HepG2 (cell line): ENCODE data around the gene PLXDC2. TPM values are rescaled to one million over a fixed set of nuclear protein-coding genes. Genes with fewer than 3 reads are reported as not detected.

Experiments
- ATAC-seq: fragments of 200-7000 bp; cut with Tn5 transposase; 3 replicates; pipeline ENCODE4 v1.9.1; 2020; ENCODE audit warnings: mild to moderate bottlenecking, moderate library complexity
- BruUV-seq: library from RNA; stranded (reverse); fragments of 400-500 nt; replicated peaks from 2 replicates; lab custom pipeline; 2021; lab: Mats Ljungman, UMichigan
- CTCF ChIA-PET: fragments of 300-600 bp; formaldehyde crosslinking; extraction: SDS; loops from one replicate; lab custom pipeline; 2021; ENCODE audit warnings: low total read pairs, inconsistent platforms, low intra/inter-chr PET ratio; lab: Yijun Ruan, JAX
- POLR2A ChIA-PET: fragments of 350-600 bp; sonication (Branson Sonifier 250); formaldehyde crosslinking; loops from one replicate; lab custom pipeline; 2020; ENCODE audit warnings: antibody characterized with exemption, inconsistent platforms; lab: Yijun Ruan, JAX
- DNase-seq: peaks from one replicate; pipeline ENCODE4 v3.0.0-alpha.2; 2015; ENCODE audit warnings: low spot score
- FAIRE-seq: peaks from 3 replicates; lab custom pipeline; 2011; peaks lifted over from hg19 to GRCh38; lab: Jason Lieb, UNC
- H2AFZ ChIP-seq: one replicate; pipeline ENCODE4 v1.6.1; 2011; ENCODE audit warnings: low read length, inconsistent platforms
- H3K27ac ChIP-seq: fragments of 300-600 bp; 3 replicates; pipeline ENCODE4 v1.8.0; 2011; ENCODE audit warnings: mixed run types, mild to moderate bottlenecking, mixed read lengths, low read length, inconsistent platforms; ENCODE audit not compliant: insufficient read depth; ENCODE audit errors: extremely low read length
- H3K27me3 ChIP-seq, 2 experiments: fragments of 200-600 bp in 1 of 2; 2 replicates in 1 of 2; 3 replicates in 1 of 2; pipeline versions ENCODE4 v1.6.0 to v1.8.0; 2011; ENCODE audit warnings: low read length in 2 of 2, mild to moderate bottlenecking in 2 of 2, moderate library complexity in 2 of 2, inconsistent platforms in 1 of 2; ENCODE audit not compliant: insufficient read depth in 2 of 2, control insufficient read depth in 1 of 2
- H3K36me3 ChIP-seq, 2 experiments: fragments of 200-600 bp in 1 of 2; replicated peaks in 1 of 2; 2 replicates in 1 of 2; 3 replicates in 1 of 2; pipeline versions ENCODE4 v1.5.1 to v1.8.0; 2011; ENCODE audit warnings: low read length in 2 of 2, inconsistent platforms in 1 of 2; ENCODE audit not compliant: insufficient read depth in 2 of 2, control insufficient read depth in 1 of 2
- H3K4me1 ChIP-seq: 2 replicates; pipeline ENCODE4 v1.5.1; 2012; ENCODE audit warnings: low read length, inconsistent platforms; ENCODE audit not compliant: insufficient read depth
- H3K4me2 ChIP-seq: 2 replicates; pipeline ENCODE4 v1.6.0; 2011; ENCODE audit warnings: low read depth, low read length, inconsistent platforms
- H3K4me3 ChIP-seq, 3 experiments: fragments of 200-600 bp in 1 of 3; sonication (generic), shearing (Covaris generic) in 1 of 3; replicated peaks in 1 of 3; 2 replicates each; pipeline ENCODE4 v1.5.1; 2011 to 2016; ENCODE audit warnings: low read length in 3 of 3, inconsistent platforms in 2 of 3, low read depth in 2 of 3, mild to moderate bottlenecking in 2 of 3, control low read depth in 1 of 3, mixed read lengths in 1 of 3; ENCODE audit not compliant: insufficient read depth in 1 of 3
- H3K79me2 ChIP-seq: one replicate; pipeline ENCODE4 v1.6.1; 2011; ENCODE audit warnings: low read length, inconsistent platforms; ENCODE audit not compliant: insufficient read depth
- H3K9ac ChIP-seq: 2 replicates; pipeline ENCODE4 v1.6.0; 2011; ENCODE audit warnings: mild to moderate bottlenecking, low read depth, low read length, inconsistent platforms; ENCODE audit not compliant: insufficient read depth
- H3K9me3 ChIP-seq: 2 replicates; pipeline ENCODE4 v1.5.1; 2012; ENCODE audit warnings: mild to moderate bottlenecking, low read length
- H4K20me1 ChIP-seq: 2 replicates; pipeline ENCODE4 v1.6.0; 2011; ENCODE audit warnings: inconsistent platforms, mild to moderate bottlenecking, low read length, moderate library complexity; ENCODE audit not compliant: insufficient read depth
- BCL6 ChIP-seq: IDR thresholded peaks from 2 replicates; pipeline ENCODE4 v1.6.1; 2016; ENCODE audit warnings: missing genetic modification reagents, missing compliant biosample characterization
- ELK4 ChIP-seq: sonication (generic); formaldehyde crosslinking; IDR thresholded peaks from 2 replicates; pipeline ENCODE4 v1.9.0; 2021; ENCODE audit warnings: missing genetic modification reagents, borderline replicate concordance
- FIP1L1 ChIP-seq: fragments of 200-400 bp; formaldehyde crosslinking; IDR thresholded peaks from 2 replicates; pipeline ENCODE4 v1.6.1; 2018; ENCODE audit warnings: low read depth, mild to moderate bottlenecking, low read length, moderate library complexity, borderline replicate concordance; ENCODE audit not compliant: insufficient read depth
- HOXD1 ChIP-seq: sonication (generic); formaldehyde crosslinking; IDR thresholded peaks from 2 replicates; pipeline ENCODE4 v1.5.0; 2020; ENCODE audit warnings: missing genetic modification reagents
- IRF9 ChIP-seq: sonication (generic); formaldehyde crosslinking; IDR thresholded peaks from 2 replicates; pipeline ENCODE4 v1.8.0; 2022; ENCODE audit warnings: missing genetic modification reagents, mild to moderate bottlenecking, borderline replicate concordance
- NAIF1 ChIP-seq: sonication (generic); formaldehyde crosslinking; IDR thresholded peaks from 2 replicates; pipeline ENCODE4 v1.5.0; 2020; ENCODE audit warnings: mild to moderate bottlenecking, missing genetic modification reagents, borderline replicate concordance
- PHB2 ChIP-seq: fragments of 450-650 bp; IDR thresholded peaks from 2 replicates; pipeline ENCODE4 v1.6.1; 2018; ENCODE audit not compliant: partially characterized antibody
- ZBTB20 ChIP-seq: sonication (generic); formaldehyde crosslinking; IDR thresholded peaks from 2 replicates; pipeline ENCODE4 v1.8.1; 2023; ENCODE audit warnings: missing genetic modification reagents, low read depth, mild to moderate bottlenecking, borderline replicate concordance
- ZNF720 ChIP-seq: sonication (generic); formaldehyde crosslinking; IDR thresholded peaks from 2 replicates; pipeline ENCODE4 v1.4.0; 2020; ENCODE audit warnings: missing genetic modification reagents
- ZNF800 ChIP-seq: sonication (generic); formaldehyde crosslinking; IDR thresholded peaks from 2 replicates; pipeline ENCODE4 v1.4.0; 2020; ENCODE audit warnings: missing genetic modification reagents
- ZSCAN20 ChIP-seq: sonication (generic); formaldehyde crosslinking; IDR thresholded peaks from 2 replicates; pipeline ENCODE4 v1.4.0; 2020; ENCODE audit warnings: missing genetic modification reagents, mild to moderate bottlenecking, borderline replicate concordance
- WGBS: methylation state at CpG from one replicate; pipeline ENCODE4 v1.1.6; 2017; ENCODE audit warnings: low lambda C conversion rate; 5-methylcytosine and 5-hydroxymethylcytosine counted together
- in situ Hi-C: cut with HindIII; loops from 2 replicates; pipeline ENCODE4 v1.10.0; 2017; ENCODE audit warnings: low pct_unique_long_range_greater_than_20kb; ENCODE audit not compliant: extremely low pct_ligation_motif_present
- intact Hi-C: fragments of 100-400 bp; cut with micrococcal nuclease; formaldehyde crosslinking; loops from one replicate; pipeline ENCODE4 v1.10.0; 2022; ENCODE audit not compliant: unreplicated experiment
- polyA plus RNA-seq, 8 experiments: library from polyadenylated mRNA; depleted of rRNA in 3 of 8; stranded (reverse) in 7 of 8; unstranded in 1 of 8; fragments of >200 nt; fragmentation: Illumina TruSeq in 4 of 8; extraction: Trizol in 4 of 8; gene quantifications; 2 replicates each; pipeline versions ENCODE4 v1.2.1 to v1.2.3, GENCODE V29; 2011 to 2016; ENCODE audit warnings: low read depth in 4 of 8, missing spikeins in 1 of 8, mixed read lengths in 1 of 8; ENCODE audit not compliant: insufficient read depth in 1 of 8
- total RNA-seq, 5 experiments: library from RNA; depleted of rRNA; stranded (reverse); fragments of >200 nt; fragmentation: Illumina TruSeq; extraction: Trizol; gene quantifications; 2 replicates each; pipeline ENCODE4 v1.2.3, GENCODE V29; 2016; ENCODE audit warnings: low read depth in 1 of 5
- TF ChIP-seq, protein P1 (sequence below): sonication (generic); formaldehyde crosslinking; IDR thresholded peaks from 2 replicates; pipeline ENCODE4 v1.4.0; 2020; ENCODE audit warnings: mild to moderate bottlenecking, missing genetic modification reagents
- TF ChIP-seq, protein P2 (sequence below): sonication (generic); formaldehyde crosslinking; IDR thresholded peaks from 2 replicates; pipeline ENCODE4 v1.5.0; 2020; ENCODE audit warnings: missing genetic modification reagents, mild to moderate bottlenecking, borderline replicate concordance
- TF ChIP-seq, protein P3 (sequence below): sonication (generic); formaldehyde crosslinking; conservative IDR thresholded peaks from 2 replicates; pipeline ENCODE4 v1.4.0; 2020; ENCODE audit warnings: mild to moderate bottlenecking, missing genetic modification reagents, moderate library complexity

PLXDC2 gene
- total and polyA plus RNA-seq, 2 of the 13 experiments (the other 11 are each of a cell fraction or from before 2014, with no cell fraction given) = 2.1 to 2.4 TPM

DNA sequence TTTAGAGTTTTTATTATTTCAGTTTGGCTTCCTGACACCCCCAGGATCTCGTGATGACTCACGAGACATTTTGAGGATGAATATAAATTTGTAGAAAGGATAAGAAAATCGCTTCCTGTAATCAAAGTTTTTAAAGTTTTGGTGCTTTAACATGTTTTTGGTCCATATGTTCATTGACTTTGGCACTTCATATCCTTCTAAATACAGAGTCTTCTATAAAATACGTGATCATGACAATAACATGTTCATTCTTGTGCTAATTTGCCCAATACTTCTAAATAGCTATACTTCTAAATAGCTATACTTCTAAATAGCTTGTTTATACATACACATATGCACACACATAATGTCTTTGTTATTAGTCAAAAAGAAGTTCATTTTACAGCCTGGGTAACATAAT lies 341.9 kb downstream of the PLXDC2 start:
- ChIA-PET POLR2A (no interaction called here), CTCF (no interaction called here)

More for the DNA sequence above, 341.9 kb downstream of the PLXDC2 start:
- whole genome bisulfite sequencing = 33% methylated on average over 4 of the region's 4 CpGs
- Histone ChIP-seq H2AFZ (no peak overlapping the region), H3K27me3 (no peaks in the 10 kb centered on the region), H3K27ac (no peak overlapping the region), H4K20me1 (no peaks in the 10 kb centered on the region), H3K36me3 (no peaks in the 10 kb centered on the region), H3K79me2 (no peaks in the 10 kb centered on the region), H3K4me3 (no peak overlapping the region), H3K9me3 (no peaks in the 10 kb centered on the region), H3K4me2 (no peak overlapping the region), H3K9ac (no peak overlapping the region), H3K4me1 (no peaks in the 10 kb centered on the region)
- no peak for DNase-seq
- no peak for ATAC-seq
- BruUV-seq = no TSS peak
- in situ Hi-C loops (no loop called here), intact Hi-C loops (no loop called here)
- TF ChIP-seq, protein P1, sequence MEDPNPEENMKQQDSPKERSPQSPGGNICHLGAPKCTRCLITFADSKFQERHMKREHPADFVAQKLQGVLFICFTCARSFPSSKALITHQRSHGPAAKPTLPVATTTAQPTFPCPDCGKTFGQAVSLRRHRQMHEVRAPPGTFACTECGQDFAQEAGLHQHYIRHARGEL (CRISPR knock-in tag) = no peak
- TF ChIP-seq, protein P2, sequence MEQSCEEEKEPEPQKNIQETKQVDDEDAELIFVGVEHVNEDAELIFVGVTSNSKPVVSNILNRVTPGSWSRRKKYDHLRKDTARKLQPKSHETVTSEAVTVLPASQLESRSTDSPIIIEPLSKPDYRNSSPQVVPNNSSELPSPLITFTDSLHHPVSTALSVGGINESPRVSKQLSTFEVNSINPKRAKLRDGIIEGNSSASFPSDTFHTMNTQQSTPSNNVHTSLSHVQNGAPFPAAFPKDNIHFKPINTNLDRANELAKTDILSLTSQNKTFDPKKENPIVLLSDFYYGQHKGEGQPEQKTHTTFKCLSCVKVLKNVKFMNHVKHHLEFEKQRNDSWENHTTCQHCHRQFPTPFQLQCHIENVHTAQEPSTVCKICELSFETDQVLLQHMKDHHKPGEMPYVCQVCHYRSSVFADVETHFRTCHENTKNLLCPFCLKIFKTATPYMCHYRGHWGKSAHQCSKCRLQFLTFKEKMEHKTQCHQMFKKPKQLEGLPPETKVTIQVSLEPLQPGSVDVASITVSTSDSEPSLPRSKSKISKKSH (CRISPR knock-in tag) = no peak
- TF ChIP-seq ELK4 (CRISPR knock-in tag) (no peak), IRF9 (CRISPR knock-in tag) (no peak), HOXD1 (CRISPR knock-in tag) (no peak), ZNF800 (CRISPR knock-in tag) (no peak), ZBTB20 (CRISPR knock-in tag) (no peak), NAIF1 (CRISPR knock-in tag) (no peak), BCL6 (CRISPR knock-in tag) (no peak), ZSCAN20 (CRISPR knock-in tag) (no peak), PHB2 (no peak), FIP1L1 (no peak), ZNF720 (CRISPR knock-in tag) (no peak)
- TF ChIP-seq, protein P3, sequence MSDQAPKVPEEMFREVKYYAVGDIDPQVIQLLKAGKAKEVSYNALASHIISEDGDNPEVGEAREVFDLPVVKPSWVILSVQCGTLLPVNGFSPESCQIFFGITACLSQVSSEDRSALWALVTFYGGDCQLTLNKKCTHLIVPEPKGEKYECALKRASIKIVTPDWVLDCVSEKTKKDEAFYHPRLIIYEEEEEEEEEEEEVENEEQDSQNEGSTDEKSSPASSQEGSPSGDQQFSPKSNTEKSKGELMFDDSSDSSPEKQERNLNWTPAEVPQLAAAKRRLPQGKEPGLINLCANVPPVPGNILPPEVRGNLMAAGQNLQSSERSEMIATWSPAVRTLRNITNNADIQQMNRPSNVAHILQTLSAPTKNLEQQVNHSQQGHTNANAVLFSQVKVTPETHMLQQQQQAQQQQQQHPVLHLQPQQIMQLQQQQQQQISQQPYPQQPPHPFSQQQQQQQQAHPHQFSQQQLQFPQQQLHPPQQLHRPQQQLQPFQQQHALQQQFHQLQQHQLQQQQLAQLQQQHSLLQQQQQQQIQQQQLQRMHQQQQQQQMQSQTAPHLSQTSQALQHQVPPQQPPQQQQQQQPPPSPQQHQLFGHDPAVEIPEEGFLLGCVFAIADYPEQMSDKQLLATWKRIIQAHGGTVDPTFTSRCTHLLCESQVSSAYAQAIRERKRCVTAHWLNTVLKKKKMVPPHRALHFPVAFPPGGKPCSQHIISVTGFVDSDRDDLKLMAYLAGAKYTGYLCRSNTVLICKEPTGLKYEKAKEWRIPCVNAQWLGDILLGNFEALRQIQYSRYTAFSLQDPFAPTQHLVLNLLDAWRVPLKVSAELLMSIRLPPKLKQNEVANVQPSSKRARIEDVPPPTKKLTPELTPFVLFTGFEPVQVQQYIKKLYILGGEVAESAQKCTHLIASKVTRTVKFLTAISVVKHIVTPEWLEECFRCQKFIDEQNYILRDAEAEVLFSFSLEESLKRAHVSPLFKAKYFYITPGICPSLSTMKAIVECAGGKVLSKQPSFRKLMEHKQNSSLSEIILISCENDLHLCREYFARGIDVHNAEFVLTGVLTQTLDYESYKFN (CRISPR knock-in tag) = no peak
- no peak for FAIRE-seq
